CD4-positive, CD25-positive, alpha-beta regulatory T cell (primary cell): ENCODE measurements around the gene VAV1. TPM values are rescaled to one million over a fixed set of nuclear protein-coding genes. Genes with fewer than 3 reads are reported as not detected.

Source experiments
- ATAC-seq, 2 donors: fragments of 150-1000 bp; cut with Tn5 transposase; one replicate each; pipeline ENCODE4 v1.10.0; 2021; ENCODE audit warnings: low read depth in 2 of 2, moderate number of reproducible peaks in 2 of 2, moderate library complexity in 1 of 2
- DNase-seq, 3 donors: peaks; one replicate each; pipeline versions ENCODE4 v3.0.0 to v3.0.0-alpha.2; 2012 to 2022; ENCODE audit warnings: mixed read lengths in 1 of 3
- H3K27ac ChIP-seq: one replicate; pipeline ENCODE4 v1.7.0; 2013; ENCODE audit warnings: mild to moderate bottlenecking, low read length; ENCODE audit not compliant: insufficient read depth, poor library complexity, severe bottlenecking
- H3K27me3 ChIP-seq: one replicate; pipeline ENCODE4 v1.7.0; 2013; ENCODE audit warnings: low read length; ENCODE audit not compliant: control insufficient read depth, insufficient read depth
- H3K36me3 ChIP-seq: one replicate; pipeline ENCODE4 v1.7.0; 2013; ENCODE audit warnings: mild to moderate bottlenecking, low read length, moderate library complexity; ENCODE audit not compliant: control insufficient read depth, insufficient read depth
- H3K4me1 ChIP-seq: 2 replicates; pipeline ENCODE4 v1.7.0; 2013; ENCODE audit warnings: mild to moderate bottlenecking, low read length; ENCODE audit not compliant: insufficient read depth, control insufficient read depth, poor library complexity, severe bottlenecking
- H3K4me3 ChIP-seq: one replicate; pipeline ENCODE4 v1.7.0; 2013; ENCODE audit warnings: low read depth, mild to moderate bottlenecking, low read length, moderate library complexity
- H3K9me3 ChIP-seq, 2 experiments: 1 replicate in 1 of 2; 2 replicates in 1 of 2; pipeline ENCODE4 v1.7.0; 2013; ENCODE audit warnings: low read length in 2 of 2, mild to moderate bottlenecking in 1 of 2, moderate library complexity in 1 of 2; ENCODE audit not compliant: control insufficient read depth in 2 of 2
- H3K27ac Mint-ChIP-seq, 3 donors: one replicate each; pipeline ENCODE4 v1.8.0; 2020 to 2022; ENCODE audit warnings: mild to moderate bottlenecking in 3 of 3, mixed read lengths in 3 of 3, moderate library complexity in 2 of 3
- H3K27me3 Mint-ChIP-seq: one replicate; pipeline ENCODE4 v1.8.0; 2022; ENCODE audit warnings: mild to moderate bottlenecking, mixed read lengths
- H3K36me3 Mint-ChIP-seq: one replicate; pipeline ENCODE4 v1.8.0; 2020; ENCODE audit warnings: mixed read lengths
- H3K4me1 Mint-ChIP-seq, 4 donors: one replicate each; pipeline ENCODE4 v1.8.0; 2020 to 2022; ENCODE audit warnings: mixed read lengths in 4 of 4, mild to moderate bottlenecking in 1 of 4
- H3K4me3 Mint-ChIP-seq, 4 donors: one replicate each; pipeline ENCODE4 v1.8.0; 2020 to 2022; ENCODE audit warnings: mild to moderate bottlenecking in 4 of 4, mixed read lengths in 4 of 4, moderate library complexity in 3 of 4
- H3K9me3 Mint-ChIP-seq, 7 donors: one replicate each; pipeline ENCODE4 v1.8.0; 2020 to 2022; ENCODE audit warnings: mixed read lengths in 7 of 7, mild to moderate bottlenecking in 3 of 7, moderate library complexity in 2 of 7
- polyA plus RNA-seq, 4 donors: library from polyadenylated mRNA; unstranded; fragments of 300-500 nt; fragmentation: Illumina TruSeq; gene quantifications; one replicate each; pipeline ENCODE4 v1.2.3, GENCODE V29; 2021
- total RNA-seq: library from RNA; stranded (reverse); gene quantifications from one replicate; pipeline ENCODE4 v1.2.3, GENCODE V29; 2022

The VAV1 gene
- total and polyA plus RNA-seq, 5 donors from 2014 or later = 14.8 to 117 (median 22.7) TPM

DNA sequence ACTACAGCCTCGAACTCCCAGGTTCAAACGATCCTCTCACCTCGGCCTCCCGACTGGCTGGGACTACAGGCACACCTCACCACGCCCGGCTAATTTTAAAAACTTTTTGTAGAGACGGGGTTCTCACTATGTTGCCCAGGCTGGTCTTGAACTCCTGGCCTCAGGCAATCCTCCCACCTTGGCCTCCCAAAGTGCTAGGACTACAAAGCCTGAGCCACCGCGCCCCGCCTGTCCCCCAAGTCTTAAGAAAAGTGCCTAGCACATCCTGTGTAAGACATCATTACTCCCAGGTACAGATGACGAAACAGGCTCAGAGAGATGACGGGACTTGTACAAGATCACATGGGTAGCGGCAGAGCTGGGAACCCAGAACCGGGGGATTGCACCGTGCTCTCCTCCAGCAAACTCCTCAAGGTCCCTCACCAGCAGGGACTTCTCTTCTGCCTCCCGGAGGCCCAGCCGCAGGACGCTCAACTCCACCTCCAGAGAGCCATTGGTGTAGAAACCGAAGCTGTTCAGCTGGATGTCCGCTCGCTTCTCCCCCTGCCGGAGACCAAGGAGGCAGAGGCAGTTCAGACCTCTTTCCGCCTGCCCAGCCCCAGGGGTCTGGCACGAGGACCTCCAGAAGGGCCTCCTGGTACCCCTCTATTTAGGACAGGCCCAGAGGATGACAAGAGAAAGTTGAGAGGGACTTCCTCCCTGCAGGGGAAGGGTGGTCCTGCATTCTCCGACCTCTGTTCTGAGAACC, 36.2 kb upstream of the VAV1 start:
- peaks cover 8% of the 10 kb centered on the region for H3K27me3 Mint-ChIP-seq
- H3K4me3 ChIP-seq = peak overlapping the region; percentile 83
- no peaks in the 10 kb centered on the region for H3K9me3 ChIP-seq
- peak overlapping the region; percentile 94 for H3K27ac ChIP-seq
- H3K27ac Mint-ChIP-seq = peak overlapping the region; percentile 95 to 99 (median 97)
- no peaks in the 10 kb centered on the region for H3K27me3 ChIP-seq
- peaks cover 10 to 38% (median 22%) of the 10 kb centered on the region in 4 donors for H3K4me1 Mint-ChIP-seq
- DNase-seq (peak; percentile 55 to 91 (median 74)), ATAC-seq (peak in 1 of 2 donors; percentile 3)
- no peaks in the 10 kb centered on the region for H3K9me3 Mint-ChIP-seq
- peak overlapping the region; percentile 87 to 99 (median 94) for H3K4me3 Mint-ChIP-seq
- peaks cover 44% of the 10 kb centered on the region for H3K4me1 ChIP-seq
- peaks cover 10% of the 10 kb centered on the region for H3K36me3 Mint-ChIP-seq
- peaks cover 5% of the 10 kb centered on the region for H3K36me3 ChIP-seq

DNA sequence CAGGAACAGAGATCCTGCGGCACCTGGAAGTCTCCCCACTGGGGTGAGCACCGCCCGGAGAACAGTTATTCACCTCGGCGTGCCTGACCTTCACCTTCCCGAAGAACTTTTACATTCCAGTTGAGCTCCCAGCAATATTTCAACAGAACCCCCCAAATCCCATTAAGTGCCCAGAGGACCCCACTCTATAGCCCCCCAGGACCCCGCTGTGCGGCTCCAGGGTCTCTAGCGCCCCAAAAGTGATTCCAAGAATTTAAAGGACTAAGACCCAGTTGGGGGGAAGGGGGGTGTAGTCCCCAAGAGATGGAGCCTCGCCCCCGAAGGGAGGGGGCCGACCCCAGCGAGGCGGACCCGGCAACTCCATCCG, 35.6 kb upstream of the VAV1 start:
- Mint-ChIP-seq H3K9me3 (no peaks in the 10 kb centered on the region), H3K36me3 (peaks cover 10% of the 10 kb centered on the region), H3K27me3 (peaks cover 8% of the 10 kb centered on the region), H3K27ac (peak overlapping the region; percentile 95 to 99 (median 97)), H3K4me3 (peak overlapping the region; percentile 87 to 99 (median 94)), H3K4me1 (peaks cover 10 to 38% (median 22%) of the 10 kb centered on the region in 4 donors)
- no peaks in the 10 kb centered on the region for H3K27me3 ChIP-seq
- peak overlapping the region; percentile 83 for H3K4me3 ChIP-seq
- ATAC-seq (no peak), DNase-seq (no peak)
- H3K27ac ChIP-seq = peak overlapping the region; percentile 94
- H3K4me1 ChIP-seq = peaks cover 44% of the 10 kb centered on the region
- no peaks in the 10 kb centered on the region for H3K9me3 ChIP-seq
- peaks cover 5% of the 10 kb centered on the region for H3K36me3 ChIP-seq

DNA sequence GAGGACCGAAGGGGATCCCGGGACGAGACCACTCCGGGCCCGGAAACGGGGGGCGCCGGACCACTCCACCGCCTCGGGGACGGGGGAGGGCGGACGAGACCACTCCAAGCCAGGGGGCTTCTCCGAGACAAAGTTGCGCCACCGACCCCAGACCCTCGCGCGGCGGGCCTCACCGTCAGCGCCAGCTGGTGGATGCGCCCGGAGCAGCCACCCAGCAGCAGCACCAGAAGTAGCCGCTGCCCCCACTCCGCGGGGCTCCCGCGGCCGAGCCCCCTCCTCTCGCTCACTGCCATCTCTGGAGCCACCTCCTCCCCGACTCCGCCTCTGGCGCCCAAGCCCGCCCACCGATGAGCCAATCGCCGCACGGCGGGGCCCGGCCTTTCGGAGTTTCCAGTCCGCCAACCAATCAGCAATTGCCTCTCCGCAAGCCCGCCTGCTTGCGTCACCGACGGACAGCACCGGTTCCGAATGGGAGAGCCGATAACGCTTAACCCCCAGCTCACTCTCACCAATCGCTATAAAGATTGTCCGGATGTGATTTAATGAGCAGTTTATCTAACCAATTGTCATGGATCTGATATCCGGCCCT, 35.1 kb upstream of the VAV1 start, which contains the start of gene GPR108:
GPR108 (minus strand) TSS at position 297 of the 589 bp plus-strand sequence; CDS start at position 293, 4 bp downstream.
- peak; percentile 85 to 86 for ATAC-seq
- H3K4me1 ChIP-seq = peaks cover 44% of the 10 kb centered on the region

DNA sequence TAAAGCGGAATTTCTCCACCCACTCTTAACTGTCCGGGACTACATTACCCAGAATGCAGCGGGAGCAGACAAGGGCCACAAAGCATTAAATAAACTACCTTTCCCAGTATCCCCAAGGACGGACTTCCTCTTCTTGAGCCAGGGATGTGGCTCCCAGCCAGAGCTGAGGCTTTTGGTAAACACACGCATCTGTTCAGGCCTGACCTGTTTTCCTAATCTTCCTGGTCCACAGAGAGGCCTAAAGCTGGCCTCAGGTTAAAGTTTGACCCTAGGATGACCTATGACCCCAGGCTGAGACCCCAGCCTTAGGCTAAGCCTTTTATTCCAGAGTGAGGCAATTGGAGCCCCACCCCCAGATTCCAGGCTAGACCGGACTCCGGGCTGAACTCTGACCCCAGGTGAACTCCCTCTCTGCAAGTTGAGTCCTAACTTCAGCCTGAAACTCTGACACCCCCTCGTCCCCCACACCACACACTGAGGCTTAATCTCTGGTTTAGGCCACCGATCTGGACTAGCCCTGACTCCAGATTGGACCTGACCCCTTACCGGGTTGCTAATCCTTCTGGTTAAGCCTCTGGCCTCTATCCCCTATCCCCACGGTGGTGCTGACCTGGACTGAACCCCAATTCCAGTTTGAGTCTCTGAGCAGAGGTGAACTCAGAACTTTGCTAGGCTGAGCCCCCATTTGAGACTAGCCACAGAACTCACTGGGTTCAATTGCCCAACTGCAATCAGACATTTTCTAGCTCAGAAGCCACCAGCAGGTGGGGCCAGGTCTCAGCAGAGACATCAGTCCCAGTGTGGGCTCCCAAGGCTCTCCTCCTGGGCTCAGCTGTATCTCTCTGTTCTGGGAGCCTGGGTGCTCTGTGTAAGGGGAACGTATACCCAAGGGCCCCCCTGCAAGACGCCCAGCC, 34.4 kb upstream of the VAV1 start:
- ATAC-seq = no peak
- Histone ChIP-seq H3K36me3 (no peaks in the 10 kb centered on the region), H3K9me3 (no peaks in the 10 kb centered on the region), H3K4me3 (peak overlapping the region; percentile 61), H3K4me1 (peaks cover 44% of the 10 kb centered on the region), H3K27me3 (no peaks in the 10 kb centered on the region), H3K27ac (peak overlapping the region; percentile 94)
- Mint-ChIP-seq H3K36me3 (peaks cover 5% of the 10 kb centered on the region), H3K9me3 (no peaks in the 10 kb centered on the region), H3K27ac (peak overlapping the region; percentile 96 to 97 (median 97)), H3K4me1 (peaks cover 10 to 40% (median 22%) of the 10 kb centered on the region in 4 donors), H3K27me3 (peaks cover 8% of the 10 kb centered on the region), H3K4me3 (peak overlapping the region; percentile 90 to 100 (median 98))
- peak; percentile 60 to 89 (median 74) for DNase-seq

More for the DNA sequence above, 35.1 kb upstream of the VAV1 start, which contains the start of gene GPR108:
- peak within 1 kb of the TSS; percentile 83 for H3K4me3 ChIP-seq
- H3K4me3 Mint-ChIP-seq = peak within 1 kb of the TSS; percentile 90 to 100 (median 98)
- H3K4me1 Mint-ChIP-seq = peaks cover 10 to 40% (median 22%) of the 10 kb centered on the region in 4 donors
- DNase-seq = peak; percentile 99 to 100 (median 99)
- H3K27ac ChIP-seq = peak within 1 kb of the TSS; percentile 94
- peak within 1 kb of the TSS; percentile 97 to 99 (median 97) for H3K27ac Mint-ChIP-seq
- peaks cover 5% of the 10 kb centered on the region for H3K36me3 ChIP-seq
- H3K27me3 Mint-ChIP-seq = peaks cover 8% of the 10 kb centered on the region
- no peaks in the 10 kb centered on the region for H3K27me3 ChIP-seq
- peaks cover 8% of the 10 kb centered on the region for H3K36me3 Mint-ChIP-seq
- no peaks in the 10 kb centered on the region for H3K9me3 ChIP-seq
- H3K9me3 Mint-ChIP-seq = no peaks in the 10 kb centered on the region

DNA sequence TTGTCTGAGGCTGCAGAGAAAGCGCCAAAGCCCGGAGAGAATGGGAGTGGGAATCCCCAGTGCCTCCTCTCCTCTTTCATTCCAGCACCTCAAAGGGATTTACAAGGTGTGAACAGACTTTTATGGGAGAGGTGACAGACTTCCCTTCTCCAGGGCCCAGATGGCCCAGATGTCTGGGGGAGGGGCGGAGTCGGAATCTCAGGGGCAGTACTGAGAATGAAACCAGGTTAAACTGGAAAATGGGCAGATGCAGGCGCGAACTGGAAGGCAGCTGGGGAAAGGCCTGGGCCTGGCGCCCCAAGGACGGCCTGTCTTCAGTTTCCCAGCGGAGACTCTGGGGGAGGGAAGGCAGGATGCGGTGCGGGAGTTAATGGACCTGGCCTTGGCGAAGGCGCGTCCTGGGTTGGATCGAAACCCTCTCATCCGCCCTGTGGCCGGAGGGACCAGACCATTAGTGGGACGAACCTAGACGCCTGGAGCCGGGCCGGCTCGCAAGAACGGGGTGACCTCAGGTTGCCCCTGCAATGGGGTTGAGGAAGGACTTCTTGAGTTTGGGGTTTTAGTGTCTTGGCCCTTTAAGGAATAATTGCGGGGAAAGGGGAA, 33.6 kb upstream of the VAV1 start:
- Mint-ChIP-seq H3K4me3 (peak overlapping the region; percentile 90 to 100 (median 98)), H3K4me1 (peaks cover 10 to 43% (median 22%) of the 10 kb centered on the region in 4 donors), H3K9me3 (no peaks in the 10 kb centered on the region), H3K36me3 (peaks cover 8% of the 10 kb centered on the region), H3K27ac (peak overlapping the region; percentile 91 to 97 (median 96)), H3K27me3 (peaks cover 8% of the 10 kb centered on the region)
- no peaks in the 10 kb centered on the region for H3K9me3 ChIP-seq
- H3K27ac ChIP-seq = peak overlapping the region; percentile 94
- H3K4me3 ChIP-seq = peak overlapping the region; percentile 58
- no peak for ATAC-seq
- no peaks in the 10 kb centered on the region for H3K27me3 ChIP-seq
- peaks cover 44% of the 10 kb centered on the region for H3K4me1 ChIP-seq
- peak in 1 of 3 donors; percentile 19 for DNase-seq
- no peaks in the 10 kb centered on the region for H3K36me3 ChIP-seq

DNA sequence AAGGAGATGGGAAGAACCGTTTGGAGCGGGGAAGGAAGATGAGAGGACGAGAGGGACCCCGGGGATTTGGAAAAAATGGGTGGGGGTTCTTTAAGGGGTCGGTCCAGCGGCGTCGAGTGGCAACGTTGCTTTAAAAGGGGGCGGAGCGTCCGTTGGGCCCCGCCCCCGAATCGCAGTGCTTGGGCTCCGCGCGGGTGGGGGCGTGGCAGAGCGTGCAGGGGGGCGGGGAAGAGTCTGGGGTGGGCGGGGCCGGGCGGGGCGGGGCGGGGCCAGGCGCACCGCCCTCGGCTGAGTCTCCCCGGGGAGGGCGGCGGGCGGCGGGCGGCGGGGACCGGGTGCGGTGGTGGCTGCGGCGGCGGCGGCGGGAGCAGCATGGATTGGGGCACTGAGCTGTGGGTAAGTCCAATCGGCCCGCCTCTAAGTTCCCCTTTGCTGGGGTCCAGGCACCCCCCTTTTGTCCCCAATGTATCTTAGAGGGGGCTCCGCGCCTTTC, 33.1 kb upstream of the VAV1 start, which contains the start of gene TRIP10:
TRIP10 (plus strand) TSS at position 291 of the 493 bp plus-strand sequence; CDS start at position 373, 82 bp downstream.
- Histone ChIP-seq H3K9me3 (no peaks in the 10 kb centered on the region), H3K4me1 (peaks cover 44% of the 10 kb centered on the region), H3K27me3 (no peaks in the 10 kb centered on the region), H3K27ac (peak within 1 kb of the TSS; percentile 94), H3K4me3 (peak within 1 kb of the TSS; percentile 58), H3K36me3 (no peaks in the 10 kb centered on the region)
- ATAC-seq (peak in 1 of 2 donors; percentile 4), DNase-seq (peak; percentile 75 to 80 (median 80))
- peak within 1 kb of the TSS; percentile 91 to 97 (median 96) for H3K27ac Mint-ChIP-seq
- peak within 1 kb of the TSS; percentile 90 to 100 (median 98) for H3K4me3 Mint-ChIP-seq
- no peaks in the 10 kb centered on the region for H3K9me3 Mint-ChIP-seq
- peaks cover 10 to 45% (median 21%) of the 10 kb centered on the region in 4 donors for H3K4me1 Mint-ChIP-seq
- H3K27me3 Mint-ChIP-seq = peaks cover 8% of the 10 kb centered on the region
- H3K36me3 Mint-ChIP-seq = peaks cover 12% of the 10 kb centered on the region
